GM06990 (cell line): ENCODE measurements around the gene KCTD19.

Source experiments
- DNase-seq: peaks from one replicate; pipeline ENCODE4 v3.0.0-alpha.2; 2011; ENCODE audit not compliant: insufficient read length; ENCODE audit errors: extremely low read depth
- H3K27me3 ChIP-seq: replicated peaks from 2 replicates; pipeline ENCODE4 v1.6.0; 2011; ENCODE audit warnings: low read length; ENCODE audit not compliant: control insufficient read depth, insufficient read depth
- H3K36me3 ChIP-seq: 2 replicates; pipeline ENCODE4 v1.5.1; 2011; ENCODE audit warnings: low read length; ENCODE audit not compliant: control insufficient read depth, insufficient read depth
- H3K4me3 ChIP-seq: replicated peaks from 2 replicates; pipeline ENCODE4 v1.5.1; 2011; ENCODE audit warnings: low read depth, mild to moderate bottlenecking, control low read depth, low read length
- TF ChIP-seq, protein P1 (sequence below): IDR thresholded peaks from 2 replicates; pipeline ENCODE4 v1.5.1; 2011; ENCODE audit warnings: low read length, control low read depth, mild to moderate bottlenecking, inconsistent platforms; ENCODE audit not compliant: insufficient read depth, poor library complexity, severe bottlenecking

The KCTD19 gene

DNA sequence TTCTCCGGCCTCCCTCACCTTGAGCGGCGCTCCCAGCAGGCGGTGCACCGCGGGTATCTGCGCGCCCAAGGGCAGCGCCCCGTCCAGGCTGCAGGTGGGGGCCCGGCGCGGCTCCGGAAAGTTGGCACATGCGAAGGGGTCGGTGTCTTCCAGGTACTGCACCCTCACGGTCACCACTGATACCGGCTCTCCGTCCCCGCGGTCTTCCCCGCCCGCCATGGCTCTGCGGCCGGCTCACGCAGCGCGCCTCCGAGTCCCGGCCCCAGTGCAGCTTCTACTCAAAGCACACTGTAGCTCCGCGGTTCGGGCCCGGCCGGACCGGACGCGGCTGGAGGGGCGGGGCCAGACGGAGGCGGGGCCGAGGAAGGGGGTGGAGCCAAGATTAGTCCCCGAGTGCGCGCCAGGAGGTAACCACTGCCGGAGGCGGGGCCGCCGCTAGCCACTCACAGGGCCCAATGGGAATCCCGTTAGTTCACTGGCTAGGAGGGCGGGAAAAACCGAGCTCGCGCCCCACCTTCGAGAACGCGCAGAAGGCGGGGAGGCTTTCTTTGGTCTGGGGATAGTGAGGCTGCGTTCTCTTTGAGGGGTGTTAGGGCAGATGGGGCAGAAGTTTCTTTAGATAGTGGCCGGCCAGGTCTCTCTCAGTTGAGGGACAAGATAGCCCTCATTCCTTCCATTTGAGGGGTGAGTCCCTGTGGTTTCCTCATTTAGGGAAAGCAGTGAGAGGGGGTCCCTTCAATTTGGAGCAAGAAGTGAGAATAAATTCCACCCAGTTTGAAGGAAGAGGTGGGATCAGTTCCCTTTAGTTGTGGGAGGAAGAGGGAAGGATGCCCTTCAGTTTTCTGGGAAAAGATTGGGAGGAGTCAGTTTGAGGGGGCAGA is 79.1 kb downstream of the KCTD19 start, which contains the start of gene FHOD1:
Gene FHOD1, minus strand, starts transcription at position 290 of the 881 bp plus-strand sequence. Its CDS starts 71 bp downstream, at position 219.
- peak; percentile 98 for DNase-seq
- peak within 1 kb of the TSS; percentile 71 for H3K4me3 ChIP-seq
- no peaks in the 10 kb centered on the region for H3K27me3 ChIP-seq
- TF ChIP-seq, protein P1, sequence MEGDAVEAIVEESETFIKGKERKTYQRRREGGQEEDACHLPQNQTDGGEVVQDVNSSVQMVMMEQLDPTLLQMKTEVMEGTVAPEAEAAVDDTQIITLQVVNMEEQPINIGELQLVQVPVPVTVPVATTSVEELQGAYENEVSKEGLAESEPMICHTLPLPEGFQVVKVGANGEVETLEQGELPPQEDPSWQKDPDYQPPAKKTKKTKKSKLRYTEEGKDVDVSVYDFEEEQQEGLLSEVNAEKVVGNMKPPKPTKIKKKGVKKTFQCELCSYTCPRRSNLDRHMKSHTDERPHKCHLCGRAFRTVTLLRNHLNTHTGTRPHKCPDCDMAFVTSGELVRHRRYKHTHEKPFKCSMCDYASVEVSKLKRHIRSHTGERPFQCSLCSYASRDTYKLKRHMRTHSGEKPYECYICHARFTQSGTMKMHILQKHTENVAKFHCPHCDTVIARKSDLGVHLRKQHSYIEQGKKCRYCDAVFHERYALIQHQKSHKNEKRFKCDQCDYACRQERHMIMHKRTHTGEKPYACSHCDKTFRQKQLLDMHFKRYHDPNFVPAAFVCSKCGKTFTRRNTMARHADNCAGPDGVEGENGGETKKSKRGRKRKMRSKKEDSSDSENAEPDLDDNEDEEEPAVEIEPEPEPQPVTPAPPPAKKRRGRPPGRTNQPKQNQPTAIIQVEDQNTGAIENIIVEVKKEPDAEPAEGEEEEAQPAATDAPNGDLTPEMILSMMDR: no peak
- H3K36me3 ChIP-seq: no peaks in the 10 kb centered on the region

DNA sequence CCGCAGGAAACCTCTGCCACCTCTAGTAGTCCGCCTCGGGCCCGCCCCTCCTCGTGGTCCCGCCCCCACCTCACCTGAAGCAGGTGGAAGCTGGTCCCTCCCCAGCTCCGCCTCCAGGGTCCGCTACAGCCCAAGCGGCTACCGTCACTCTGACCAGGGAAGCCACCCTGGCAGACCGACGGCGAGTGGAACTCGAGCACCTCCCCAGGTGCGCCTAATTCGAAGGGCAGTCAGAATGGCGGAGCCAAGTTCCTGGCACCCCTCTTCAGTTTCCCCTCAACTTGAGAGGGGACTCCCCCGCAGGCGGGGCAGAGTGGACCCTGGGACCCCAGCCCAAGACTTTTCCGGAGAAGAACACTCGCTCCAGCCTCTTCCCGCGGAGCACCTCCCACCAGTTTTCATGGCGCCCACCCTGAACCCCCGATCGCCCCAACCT is 79.8 kb downstream of the KCTD19 start:
- no peaks in the 10 kb centered on the region for H3K36me3 ChIP-seq
- TF ChIP-seq, protein P1: no peak
- no peak for DNase-seq
- no peaks in the 10 kb centered on the region for H3K27me3 ChIP-seq
- peak overlapping the region; percentile 71 for H3K4me3 ChIP-seq

DNA sequence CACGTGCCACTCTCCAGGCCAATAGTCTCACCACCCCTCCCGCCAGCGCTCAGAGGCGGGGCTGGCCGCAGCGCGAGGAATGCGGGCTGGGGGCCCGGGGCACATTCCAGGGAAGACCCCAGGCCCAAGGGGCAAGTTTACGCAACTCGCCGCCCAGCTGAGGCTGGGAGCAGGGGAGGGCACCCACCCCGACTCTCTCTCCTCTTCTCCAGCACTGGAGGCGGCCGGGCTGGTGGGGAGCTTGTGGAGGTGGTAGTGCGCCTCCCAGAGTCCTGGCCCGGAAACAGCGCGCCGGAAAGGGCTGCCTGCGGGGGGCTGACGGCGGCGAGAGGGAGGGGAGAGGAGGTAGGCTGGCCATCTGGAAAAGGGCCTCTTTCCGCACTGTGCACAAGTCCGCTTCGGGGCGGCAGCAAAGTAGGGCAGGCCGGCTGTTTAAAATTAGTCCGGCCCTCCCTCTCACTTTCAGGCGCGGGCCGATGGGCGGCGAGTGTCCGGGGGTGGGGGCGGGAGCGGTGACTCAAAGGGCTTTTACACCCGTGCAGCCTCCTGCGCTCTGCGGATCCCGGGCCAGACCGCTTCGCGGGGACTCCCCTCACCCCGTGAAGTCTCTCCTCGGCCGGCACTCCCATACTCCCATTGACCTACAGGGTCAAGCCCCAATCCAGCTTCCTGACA is 80.3 kb downstream of the KCTD19 start:
- H3K27me3 ChIP-seq: no peaks in the 10 kb centered on the region
- TF ChIP-seq, protein P1: peak; percentile 68
- H3K36me3 ChIP-seq: no peaks in the 10 kb centered on the region; the same call in 1 of the 2 replicates
- peak overlapping the region; percentile 71 for H3K4me3 ChIP-seq
- DNase-seq: peak; percentile 85

DNA sequence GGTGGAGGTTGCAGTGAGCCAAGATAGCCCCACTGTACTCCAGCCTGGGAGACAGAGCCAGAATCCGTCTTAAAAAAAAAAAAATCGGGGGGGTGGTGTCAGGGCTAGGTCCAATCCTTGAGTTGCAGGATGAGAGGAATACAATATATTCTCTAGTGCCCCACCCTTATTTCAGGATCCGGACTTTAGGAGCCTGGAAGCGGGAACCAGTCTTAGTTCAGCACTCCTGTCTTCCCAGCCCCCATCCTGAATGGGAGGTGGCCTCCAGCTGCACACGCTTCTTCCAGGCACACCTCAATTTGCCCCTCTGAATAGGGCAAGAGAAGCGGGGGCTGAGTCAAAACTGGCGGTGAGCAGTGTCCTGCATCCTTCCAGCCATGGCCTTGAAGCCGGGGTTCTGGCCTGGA is 80.9 kb downstream of the KCTD19 start:
- no peaks in the 10 kb centered on the region for H3K27me3 ChIP-seq
- peak overlapping the region; percentile 71 for H3K4me3 ChIP-seq
- TF ChIP-seq, protein P1: no peak
- DNase-seq: no peak
- H3K36me3 ChIP-seq: no peaks in the 10 kb centered on the region; the same call in none of the 2 replicates

DNA sequence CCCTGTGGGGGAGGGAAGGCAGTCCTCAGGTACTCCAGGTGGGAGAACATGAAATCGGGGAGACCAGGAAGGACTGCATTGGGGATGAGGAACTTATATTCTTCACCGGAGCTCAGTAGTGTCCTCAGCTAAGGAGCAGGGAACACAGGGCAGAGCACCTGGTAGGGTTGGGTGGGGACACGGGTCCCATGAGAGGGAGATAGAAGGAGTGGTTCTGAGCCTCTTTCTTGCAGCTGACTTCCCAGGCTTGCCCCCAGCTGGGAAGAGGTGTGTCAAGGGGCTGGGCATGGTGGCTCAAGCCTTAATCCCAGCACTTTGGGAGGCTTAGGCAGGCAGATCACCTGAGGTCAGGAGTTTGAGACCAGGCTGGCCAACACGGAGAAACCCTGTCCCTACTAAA is 81.4 kb downstream of the KCTD19 start:
- no peaks in the 10 kb centered on the region for H3K27me3 ChIP-seq
- no peak for DNase-seq
- TF ChIP-seq, protein P1: no peak
- H3K36me3 ChIP-seq: no peaks in the 10 kb centered on the region; the same call in none of the 2 replicates
- peak overlapping the region; percentile 71 for H3K4me3 ChIP-seq
